AG04450 (cell line): Measurements from ENCODE around the gene TSPO. TPM values are rescaled to one million over a fixed set of nuclear protein-coding genes. Genes with fewer than 3 reads are reported as not detected.

Experiments used
- CTCF ChIA-PET: fragments of 300-600, 350-600 bp; formaldehyde crosslinking; extraction: SDS; loops from one replicate; lab custom pipeline; 2022; ENCODE audit warnings: antibody characterized with exemption, inconsistent platforms; lab: Charles Lee
- POLR2A ChIA-PET: fragments of 350-600 bp; formaldehyde crosslinking; extraction: SDS; loops from one replicate; lab custom pipeline; 2021; ENCODE audit warnings: antibody characterized with exemption, inconsistent platforms; lab: Yijun Ruan, JAX
- DNase-seq: peaks from one replicate; pipeline ENCODE4 v3.0.0-alpha.2; 2011; ENCODE audit warnings: low read depth, low spot score
- H3K27ac ChIP-seq: one replicate; pipeline ENCODE4 v1.5.1; 2012; ENCODE audit warnings: low read depth, low read length, control low read depth
- H3K27me3 ChIP-seq: one replicate; pipeline ENCODE4 v1.6.0; 2012; ENCODE audit warnings: low read length; ENCODE audit not compliant: control insufficient read depth, insufficient read depth
- H3K4me3 ChIP-seq: 2 replicates; pipeline ENCODE4 v1.5.1; 2011; ENCODE audit warnings: mild to moderate bottlenecking, low read depth, low read length, control low read depth
- H3K9me3 ChIP-seq: 2 replicates; pipeline ENCODE4 v1.5.1; 2012; ENCODE audit warnings: low read length; ENCODE audit not compliant: control insufficient read depth, insufficient read depth
- polyA plus RNA-seq: library from polyadenylated mRNA; depleted of rRNA; stranded (reverse); fragments of >200 nt; gene quantifications from 2 replicates; pipeline ENCODE4 v1.2.3, GENCODE V29; 2011
- TF ChIP-seq, protein P1 (sequence below): IDR thresholded peaks from 2 replicates; pipeline ENCODE4 v1.5.1; 2011; ENCODE audit warnings: low read depth, low read length, control low read depth, inconsistent platforms

Gene TSPO
- polyA plus RNA-seq, 1 experiment = 107 TPM

DNA sequence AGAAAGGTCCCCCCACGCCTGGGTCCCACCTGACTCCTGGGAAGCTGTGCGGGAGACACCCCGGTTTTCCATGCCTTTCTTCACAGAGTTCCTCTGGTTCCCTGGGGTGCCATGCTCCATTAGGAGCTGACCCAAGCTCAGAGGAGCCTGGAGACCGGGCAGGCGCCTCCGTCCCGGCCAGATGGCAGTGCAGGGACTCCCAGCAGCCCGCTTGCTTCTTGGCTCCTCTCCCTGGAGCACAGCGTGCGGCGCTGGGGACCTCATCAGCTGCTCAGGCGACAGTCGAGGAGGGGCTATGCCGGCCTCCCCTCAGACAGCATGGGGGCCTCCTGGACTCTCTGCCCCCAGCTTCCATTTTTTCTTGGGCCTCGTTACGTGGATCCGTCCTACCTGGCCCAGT, 48.7 kb downstream of the TSPO start:
- Histone ChIP-seq H3K27ac (no peak overlapping the region), H3K4me3 (no peak overlapping the region), H3K9me3 (no peaks in the 10 kb centered on the region; the same call in 1 of the 2 replicates), H3K27me3 (peaks cover 13% of the 10 kb centered on the region)
- DNase-seq = no peak
- ChIA-PET CTCF (interaction anchor here (1.7 kb wide), 1 partner anchor 13 kb away, joined by 6 read pairs; the partner anchor contains the start of gene TTLL12), POLR2A (no interaction called here)
- TF ChIP-seq, protein P1, sequence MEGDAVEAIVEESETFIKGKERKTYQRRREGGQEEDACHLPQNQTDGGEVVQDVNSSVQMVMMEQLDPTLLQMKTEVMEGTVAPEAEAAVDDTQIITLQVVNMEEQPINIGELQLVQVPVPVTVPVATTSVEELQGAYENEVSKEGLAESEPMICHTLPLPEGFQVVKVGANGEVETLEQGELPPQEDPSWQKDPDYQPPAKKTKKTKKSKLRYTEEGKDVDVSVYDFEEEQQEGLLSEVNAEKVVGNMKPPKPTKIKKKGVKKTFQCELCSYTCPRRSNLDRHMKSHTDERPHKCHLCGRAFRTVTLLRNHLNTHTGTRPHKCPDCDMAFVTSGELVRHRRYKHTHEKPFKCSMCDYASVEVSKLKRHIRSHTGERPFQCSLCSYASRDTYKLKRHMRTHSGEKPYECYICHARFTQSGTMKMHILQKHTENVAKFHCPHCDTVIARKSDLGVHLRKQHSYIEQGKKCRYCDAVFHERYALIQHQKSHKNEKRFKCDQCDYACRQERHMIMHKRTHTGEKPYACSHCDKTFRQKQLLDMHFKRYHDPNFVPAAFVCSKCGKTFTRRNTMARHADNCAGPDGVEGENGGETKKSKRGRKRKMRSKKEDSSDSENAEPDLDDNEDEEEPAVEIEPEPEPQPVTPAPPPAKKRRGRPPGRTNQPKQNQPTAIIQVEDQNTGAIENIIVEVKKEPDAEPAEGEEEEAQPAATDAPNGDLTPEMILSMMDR = no peak

DNA sequence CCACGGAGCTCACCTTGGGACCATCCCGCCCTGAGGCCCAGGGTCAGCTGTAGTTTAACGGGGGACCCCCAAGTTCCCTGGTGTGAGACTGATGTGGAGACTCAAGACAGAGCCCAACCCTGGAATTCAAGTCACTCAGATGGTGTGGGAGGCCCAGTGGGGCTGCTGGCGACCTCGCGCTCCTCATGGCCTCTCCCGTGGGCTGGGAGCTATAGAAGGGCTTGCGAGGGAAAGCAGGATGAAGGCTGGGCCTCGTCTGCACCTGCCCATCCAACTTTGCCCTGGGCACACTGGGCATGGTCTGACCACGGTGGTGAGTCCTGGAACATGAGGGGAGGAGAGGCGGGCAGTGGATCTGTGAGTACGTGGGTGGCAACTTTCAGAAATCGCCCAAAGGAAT, 49.2 kb downstream of the TSPO start:
- H3K27ac ChIP-seq = no peak overlapping the region
- CTCF ChIA-PET = interaction anchor here (1.7 kb wide), 1 partner anchor 13 kb away, joined by 6 read pairs; the partner anchor contains the start of gene TTLL12
- H3K4me3 ChIP-seq = no peak overlapping the region
- no peaks in the 10 kb centered on the region; the same call in 1 of the 2 replicates for H3K9me3 ChIP-seq
- peaks cover 13% of the 10 kb centered on the region for H3K27me3 ChIP-seq
- POLR2A ChIA-PET = no interaction called here
- no peak for DNase-seq
- TF ChIP-seq, protein P1 = no peak

DNA sequence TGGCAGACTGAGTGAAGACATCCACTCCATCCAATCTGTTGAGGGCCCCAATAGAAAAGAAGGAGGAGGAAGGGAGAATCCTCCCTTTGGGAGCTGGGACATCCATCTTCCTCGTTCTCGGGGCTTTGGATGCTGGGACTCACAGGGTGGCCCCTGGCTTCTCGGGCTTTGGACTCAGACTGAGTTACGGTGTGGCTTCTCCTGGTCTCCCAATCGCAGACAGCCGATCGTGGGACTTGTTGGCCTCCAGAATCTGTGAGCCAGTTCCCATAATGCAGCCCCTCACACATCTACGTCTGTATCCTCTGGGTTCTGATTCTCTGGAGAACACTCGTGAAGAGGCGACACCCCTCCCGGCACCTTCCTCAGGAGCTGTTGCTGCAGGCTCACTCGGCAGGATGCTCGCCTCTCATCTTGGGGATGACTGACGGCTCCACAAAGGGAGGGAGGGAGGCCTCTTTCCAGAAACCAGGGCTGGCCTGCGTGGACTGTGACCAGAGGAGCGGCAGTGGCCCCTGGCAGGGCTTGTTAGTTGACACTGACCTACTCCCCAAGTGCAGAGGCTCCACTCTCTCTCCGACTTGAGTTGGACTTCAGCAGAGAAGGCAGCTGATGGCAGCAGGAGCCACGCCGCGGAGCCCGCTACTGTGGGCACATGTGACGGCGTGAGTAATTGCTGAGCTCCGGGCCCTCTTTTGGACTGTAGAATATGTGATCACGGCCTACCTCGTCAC, 50.3 kb downstream of the TSPO start:
- Histone ChIP-seq H3K27ac (no peak overlapping the region), H3K9me3 (no peaks in the 10 kb centered on the region; the same call in 1 of the 2 replicates), H3K27me3 (peaks cover 13% of the 10 kb centered on the region), H3K4me3 (no peak overlapping the region)
- TF ChIP-seq, protein P1 = no peak
- ChIA-PET POLR2A (interaction anchor here (0.7 to 1.0 kb wide), 2 partner anchors 14 kb away, joined by 3 to 11 read pairs; no protein-coding TSS in a partner anchor), CTCF (interaction anchor here (1.1 kb wide), 1 partner anchor 14 kb away, joined by 4 read pairs; no protein-coding TSS in a partner anchor)
- no peak for DNase-seq

DNA sequence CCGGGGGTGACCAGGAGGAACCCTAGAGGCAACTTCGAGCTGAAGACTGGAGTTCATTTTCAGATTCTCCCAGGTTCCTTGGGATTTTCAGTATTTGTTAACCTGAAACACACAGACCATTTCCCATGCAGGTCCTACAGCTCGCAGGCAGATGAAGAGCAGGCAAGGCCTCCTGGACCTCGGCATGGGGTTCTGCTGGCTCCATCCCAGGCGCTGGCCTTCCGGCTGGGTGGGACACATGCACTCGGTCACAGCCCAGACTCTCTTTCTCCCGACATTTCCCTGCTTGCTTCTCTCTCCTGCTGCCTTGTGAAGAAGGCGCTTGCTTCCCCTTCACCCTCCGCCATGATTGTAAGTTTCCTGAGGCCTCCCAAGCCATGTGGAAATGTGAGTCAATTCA, 51.0 kb downstream of the TSPO start:
- TF ChIP-seq, protein P1 = no peak
- no peak overlapping the region for H3K27ac ChIP-seq
- DNase-seq = no peak
- H3K4me3 ChIP-seq = no peak overlapping the region
- peaks cover 13% of the 10 kb centered on the region for H3K27me3 ChIP-seq
- ChIA-PET POLR2A (interaction anchor here (1.0 kb wide), 1 partner anchor 15 kb away, joined by 3 read pairs; no protein-coding TSS in a partner anchor), CTCF (interaction anchor here (1.1 kb wide), 1 partner anchor 14 kb away, joined by 4 read pairs; no protein-coding TSS in a partner anchor)
- H3K9me3 ChIP-seq = no peaks in the 10 kb centered on the region; the same call in 1 of the 2 replicates
